GM23248 (cell line): Measurements from ENCODE around the gene KLHL41. TPM values are rescaled to one million over a fixed set of nuclear protein-coding genes. Genes with fewer than 3 reads are reported as not detected.
"Not testable (repeated sequence)": the region's sequence is repeated elsewhere in the genome, so short reads cannot be mapped to it uniquely, and the experiment has no call there.

Experiments
- DNase-seq: peaks from one replicate; pipeline ENCODE4 v3.0.0-alpha.2; 2015
- H2AFZ ChIP-seq: fragments of 200-600 bp; sonication (generic); 2 replicates; pipeline ENCODE4 v1.6.1; 2016; ENCODE audit warnings: antibody characterized with exemption
- H3F3A ChIP-seq: fragments of 200-600 bp; sonication (generic); 2 replicates; pipeline ENCODE4 v1.6.1; 2016; ENCODE audit warnings: mild to moderate bottlenecking, antibody characterized with exemption, mixed run types; ENCODE audit not compliant: insufficient read depth
- H3K27ac ChIP-seq: fragments of 200-600 bp; sonication (generic); 2 replicates; pipeline ENCODE4 v1.5.1; 2016; ENCODE audit warnings: mild to moderate bottlenecking
- H3K27me3 ChIP-seq: fragments of 200-600 bp; sonication (generic); replicated peaks from 2 replicates; pipeline ENCODE4 v1.6.1; 2016; ENCODE audit warnings: mild to moderate bottlenecking; ENCODE audit not compliant: insufficient read depth
- H3K36me3 ChIP-seq: fragments of 200-600 bp; sonication (generic); 2 replicates; pipeline ENCODE4 v1.6.1; 2016; ENCODE audit warnings: low read depth, mild to moderate bottlenecking
- H3K4me1 ChIP-seq: fragments of 200-600 bp; sonication (generic); 2 replicates; pipeline ENCODE4 v1.6.1; 2016; ENCODE audit warnings: mild to moderate bottlenecking; ENCODE audit not compliant: insufficient read depth
- H3K4me2 ChIP-seq: fragments of 200-600 bp; sonication (generic); one replicate; pipeline ENCODE4 v1.6.1; 2016; ENCODE audit warnings: mild to moderate bottlenecking; ENCODE audit not compliant: unreplicated experiment
- H3K4me3 ChIP-seq: fragments of 200-600 bp; sonication (generic); 2 replicates; pipeline ENCODE4 v1.5.1; 2016; ENCODE audit warnings: mild to moderate bottlenecking
- H3K79me2 ChIP-seq: fragments of 200-600 bp; sonication (generic); 2 replicates; pipeline ENCODE4 v1.6.1; 2016; ENCODE audit warnings: mild to moderate bottlenecking; ENCODE audit not compliant: insufficient read depth
- H3K9ac ChIP-seq: fragments of 200-600 bp; sonication (generic); 2 replicates; pipeline ENCODE4 v1.6.1; 2016; ENCODE audit warnings: mild to moderate bottlenecking
- H3K9me2 ChIP-seq: fragments of 200-600 bp; sonication (generic); 2 replicates; pipeline ENCODE4 v1.6.1; 2016; ENCODE audit warnings: mixed run types, mild to moderate bottlenecking, moderate library complexity; ENCODE audit not compliant: insufficient read depth
- H3K9me3 ChIP-seq: fragments of 200-600 bp; sonication (generic); one replicate; pipeline ENCODE4 v1.6.1; 2017; ENCODE audit warnings: low read depth
- H4K20me1 ChIP-seq: fragments of 200-600 bp; sonication (generic); 2 replicates; pipeline ENCODE4 v1.6.0; 2016; ENCODE audit not compliant: insufficient read depth
- EZH2 ChIP-seq: fragments of 200-600 bp; sonication (generic); IDR thresholded peaks from 2 replicates; pipeline ENCODE4 v1.6.1; 2018; ENCODE audit warnings: antibody characterized with exemption, mild to moderate bottlenecking; ENCODE audit not compliant: insufficient read depth, poor library complexity, severe bottlenecking
- EZH2phosphoT487 ChIP-seq: fragments of 200-600 bp; sonication (generic); IDR thresholded peaks from 2 replicates; pipeline ENCODE4 v1.6.1; 2018; ENCODE audit warnings: antibody characterized with exemption, moderate library complexity, mild to moderate bottlenecking, low read depth; ENCODE audit not compliant: insufficient read depth
- WGBS, 2 experiments: methylation state at CpG; one replicate each; pipeline ENCODE4 v1.1.6; 2015 to 2017; ENCODE audit warnings: low lambda C conversion rate in 2 of 2, low coverage in 1 of 2; ENCODE audit errors: missing lambda C conversion rate in 2 of 2; 5-methylcytosine and 5-hydroxymethylcytosine counted together
- in situ Hi-C: fragments of 300-500 bp; cut with MboI; formaldehyde crosslinking; loops from 2 replicates; pipeline ENCODE4 v1.15.0; 2020
- polyA plus RNA-seq: library from polyadenylated mRNA; unstranded; fragments of >200 nt; fragmentation: Nextera tagmentation; extraction: Ambion mirVana; gene quantifications from 2 replicates; pipeline ENCODE4 v1.2.1, GENCODE V29; 2016
- total RNA-seq: library from RNA; depleted of rRNA; stranded (reverse); fragments of >200 nt; shearing (Covaris generic); gene quantifications from 2 replicates; pipeline ENCODE4 v1.2.3, GENCODE V29; 2014

The KLHL41 gene
- total and polyA plus RNA-seq, 2 experiments from 2014 or later, result 0.11 TPM

DNA sequence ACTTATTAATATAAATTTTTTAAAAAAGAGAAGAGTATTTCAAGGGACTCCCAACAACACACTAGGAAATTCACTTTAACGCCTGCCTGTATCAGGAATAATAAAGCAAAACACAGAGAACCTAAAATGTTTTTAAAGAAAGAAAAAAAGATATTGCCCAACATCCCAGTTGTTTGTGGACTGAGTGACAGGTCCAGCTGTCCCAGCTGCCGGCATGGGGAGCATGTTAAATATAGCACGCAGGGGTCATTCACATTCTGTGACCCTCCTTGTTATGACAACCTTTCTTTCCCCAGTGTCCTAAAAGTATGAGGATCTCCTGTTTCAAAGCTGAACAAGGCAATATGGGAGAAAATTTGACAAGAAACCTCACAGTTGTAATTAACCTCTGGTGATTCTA, 4.4 kb downstream of the KLHL41 start:
- H3F3A ChIP-seq, result no peaks in the 10 kb centered on the region; the same call in 1 of the 2 replicates
- H3K79me2 ChIP-seq, result no peaks in the 10 kb centered on the region
- in situ Hi-C loops, result no loop called here
- H3K9me3 ChIP-seq, result no peaks in the 10 kb centered on the region
- TF ChIP-seq EZH2phosphoT487 (no peak), EZH2 (no peak)
- H3K36me3 ChIP-seq, result no peaks in the 10 kb centered on the region
- no peak overlapping the region for H2AFZ ChIP-seq
- H3K9ac ChIP-seq, result no peak overlapping the region
- H4K20me1 ChIP-seq, result no peaks in the 10 kb centered on the region
- no peaks in the 10 kb centered on the region for H3K27me3 ChIP-seq
- no peaks in the 10 kb centered on the region for H3K4me1 ChIP-seq
- no peaks in the 10 kb centered on the region for H3K9me2 ChIP-seq
- H3K4me2 ChIP-seq, result no peak overlapping the region
- WGBS, 2 experiments, result 95 to 97% methylated on average over 3 of the region's 3 CpGs
- no peak overlapping the region for H3K27ac ChIP-seq
- DNase-seq, result no peak
- no peak overlapping the region for H3K4me3 ChIP-seq

DNA sequence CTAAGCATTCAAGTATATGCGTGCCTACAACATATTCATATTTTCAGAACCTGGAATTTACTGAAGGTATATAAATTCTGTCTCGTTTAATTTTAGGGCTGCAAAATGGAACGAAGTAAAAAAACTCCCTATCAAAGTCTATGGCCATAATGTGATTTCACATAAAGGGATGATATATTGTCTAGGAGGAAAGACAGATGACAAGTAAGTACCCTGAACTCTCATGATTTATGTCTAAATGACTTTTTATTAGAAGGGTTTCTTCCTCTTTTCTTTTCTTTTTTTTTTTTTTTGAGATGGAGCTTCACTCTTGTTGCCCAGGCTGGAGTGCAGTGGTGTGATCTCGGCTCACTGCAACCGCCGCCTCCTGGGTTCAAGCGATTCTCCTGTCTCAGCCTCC, 5.3 kb downstream of the KLHL41 start:
- H3K79me2 ChIP-seq, DNase-seq, H3K27me3 ChIP-seq, H3K9ac ChIP-seq, H3K27ac ChIP-seq, H3K9me2 ChIP-seq, H2AFZ ChIP-seq, H3K4me1 ChIP-seq, H3F3A ChIP-seq, in situ Hi-C loops, H3K36me3 ChIP-seq, H3K4me3 ChIP-seq, H3K4me2 ChIP-seq, H3K9me3 ChIP-seq, H4K20me1 ChIP-seq: not testable (repeated sequence)
- 98% methylated on average over 7 of the region's 7 CpGs for WGBS, 2 experiments

GRCh38 chr2:169516488-169516995, 7.0 kb downstream of the KLHL41 start:
- H3K9ac ChIP-seq, H3K4me2 ChIP-seq, H3K4me3 ChIP-seq, H3K27me3 ChIP-seq, H3K79me2 ChIP-seq, H3K4me1 ChIP-seq, H3K9me3 ChIP-seq, H3K27ac ChIP-seq, H3K9me2 ChIP-seq, H3K36me3 ChIP-seq, H2AFZ ChIP-seq, H3F3A ChIP-seq, H4K20me1 ChIP-seq, in situ Hi-C loops, DNase-seq: not testable (repeated sequence)
- 90 to 97% methylated on average over 10 of the region's 10 CpGs for WGBS, 2 experiments

DNA sequence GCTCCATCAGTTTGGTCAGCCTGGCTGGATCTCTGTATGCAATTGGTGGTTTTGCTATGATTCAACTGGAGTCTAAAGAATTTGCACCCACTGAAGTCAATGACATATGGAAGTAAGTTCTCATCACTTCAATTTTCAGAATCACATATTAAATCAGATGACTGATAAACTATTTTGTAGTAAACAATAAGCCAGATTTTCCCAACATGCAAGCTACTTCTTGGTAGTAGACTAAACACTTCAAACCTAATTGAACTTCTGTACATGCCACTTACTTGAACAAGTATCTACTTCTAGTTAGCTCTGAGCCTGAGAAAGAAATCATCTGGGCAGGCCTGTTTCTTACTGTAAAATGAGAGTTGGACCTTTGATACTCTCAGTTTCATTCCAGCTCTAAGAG, 11.4 kb downstream of the KLHL41 start:
- Histone ChIP-seq H4K20me1 (no peaks in the 10 kb centered on the region), H3F3A (no peaks in the 10 kb centered on the region; the same call in 1 of the 2 replicates), H3K4me1 (no peaks in the 10 kb centered on the region), H3K4me2 (no peak overlapping the region), H3K79me2 (no peaks in the 10 kb centered on the region), H3K27me3 (no peaks in the 10 kb centered on the region), H3K9ac (no peak overlapping the region), H3K36me3 (peaks cover 3% of the 10 kb centered on the region; the same call in 1 of the 2 replicates), H3K27ac (no peak overlapping the region), H3K4me3 (no peak overlapping the region), H3K9me2 (no peaks in the 10 kb centered on the region), H2AFZ (no peak overlapping the region), H3K9me3 (no peaks in the 10 kb centered on the region)
- in situ Hi-C loops, result no loop called here
- TF ChIP-seq EZH2phosphoT487 (no peak), EZH2 (no peak)
- DNase-seq, result no peak

DNA sequence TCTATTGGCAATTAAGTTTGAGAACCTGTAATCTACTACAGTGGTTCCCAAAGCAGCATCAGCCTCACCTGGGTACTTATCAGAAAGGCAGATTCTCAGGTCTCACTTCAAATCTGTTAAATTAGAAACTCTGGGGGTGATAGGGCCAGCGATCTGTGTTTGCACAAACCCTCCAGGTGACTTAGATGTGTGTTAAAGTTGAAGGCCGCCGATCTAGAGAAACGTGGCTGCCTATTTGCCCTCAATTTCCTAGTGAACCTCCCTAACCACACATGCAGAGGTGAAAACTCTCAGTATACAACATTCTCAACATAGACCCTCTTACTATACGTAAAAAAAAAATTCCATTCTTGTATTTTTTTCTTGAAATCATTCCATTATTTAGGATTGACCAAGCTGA, 14.2 kb downstream of the KLHL41 start:
- H2AFZ ChIP-seq, result no peak overlapping the region
- 78% methylated on average over 5 of the region's 5 CpGs for WGBS, 2 experiments
- no peaks in the 10 kb centered on the region for H3K9me3 ChIP-seq
- TF ChIP-seq EZH2, result no peak
- TF ChIP-seq EZH2phosphoT487, result no peak
- DNase-seq, result no peak
- H3K4me2 ChIP-seq, result no peak overlapping the region
- H3K27ac ChIP-seq, result no peak overlapping the region
- H3K79me2 ChIP-seq, result no peaks in the 10 kb centered on the region
- H3K36me3 ChIP-seq, result peaks cover 3% of the 10 kb centered on the region; the same call in 1 of the 2 replicates
- H4K20me1 ChIP-seq, result no peaks in the 10 kb centered on the region
- H3K9ac ChIP-seq, result no peak overlapping the region
- no peaks in the 10 kb centered on the region for H3K27me3 ChIP-seq
- H3K9me2 ChIP-seq, result no peaks in the 10 kb centered on the region
- peaks cover 4% of the 10 kb centered on the region; the same call in 1 of the 2 replicates for H3K4me1 ChIP-seq
- in situ Hi-C loops, result no loop called here
- H3K4me3 ChIP-seq, result no peak overlapping the region
- H3F3A ChIP-seq, result no peaks in the 10 kb centered on the region
